HCT116 (cell line): Measurements from ENCODE around the gene CUX1. TPM values are rescaled to one million over a fixed set of nuclear protein-coding genes. Genes with fewer than 3 reads are reported as not detected.

Source experiments
- ATAC-seq: fragments of 200-7000 bp; cut with Tn5 transposase; 2 replicates; pipeline ENCODE4 v1.9.1; 2020; ENCODE audit warnings: mild to moderate bottlenecking, moderate library complexity
- BruUV-seq: library from RNA; stranded (reverse); fragments of 400-500 nt; replicated peaks from 2 replicates; lab custom pipeline; 2021; lab: Mats Ljungman, UMichigan
- CTCF ChIA-PET: fragments of 300-600 bp; sonication (Branson Sonifier 250); formaldehyde crosslinking; loops from one replicate; lab custom pipeline; 2021; ENCODE audit warnings: antibody characterized with exemption; lab: Charles Lee
- POLR2A ChIA-PET: fragments of 300-600, 350-600 bp; sonication (Branson Sonifier 250); formaldehyde crosslinking; loops from one replicate; lab custom pipeline; 2021; ENCODE audit warnings: antibody characterized with exemption; lab: Charles Lee
- RAD21 ChIA-PET, 2 experiments: fragments of 300-600 bp; sonication (Branson Sonifier 250); formaldehyde crosslinking; loops; one replicate each; lab custom pipeline; 2023; ENCODE audit warnings: low total read pairs in 2 of 2; ENCODE audit not compliant: uncharacterized antibody in 2 of 2, unreplicated experiment in 2 of 2, low non-redundant PET in 1 of 2; lab: Charles Lee
- DNase-seq: peaks from one replicate; pipeline ENCODE4 v3.0.0-alpha.2; 2010; ENCODE audit warnings: low read depth, low spot score
- H2AFZ ChIP-seq: fragments of 200-600 bp; shearing (Covaris generic), sonication (generic); 2 replicates; pipeline ENCODE4 v1.6.1; 2017; ENCODE audit warnings: low read depth, mixed run types, mixed read lengths, antibody characterized with exemption, low read length; ENCODE audit not compliant: poor library complexity, severe bottlenecking
- H3K27ac ChIP-seq: 2 replicates; pipeline ENCODE4 v1.5.1; 2012; ENCODE audit warnings: low read depth, low read length
- H3K27me3 ChIP-seq: fragments of 200-600 bp; sonication (generic); 2 replicates; pipeline ENCODE4 v1.6.1; 2016; ENCODE audit warnings: mixed run types, low read length, mixed read lengths; ENCODE audit not compliant: insufficient read depth
- H3K36me3 ChIP-seq, 2 experiments: fragments of 200-500 bp in 1 of 2; fragments of 200-600 bp in 1 of 2; sonication (Bioruptor generic) in 1 of 2; sonication (generic) in 1 of 2; 2 replicates each; pipeline versions ENCODE4 v1.5.1 to v1.6.1; 2014 to 2016; ENCODE audit warnings: low read length in 2 of 2, inconsistent platforms in 1 of 2, mixed read lengths in 1 of 2, mixed run types in 1 of 2; ENCODE audit not compliant: insufficient read depth in 2 of 2, control insufficient read depth in 1 of 2
- H3K4me1 ChIP-seq, 2 experiments: fragments of 200-600 bp in 1 of 2; sonication (generic) in 1 of 2; 2 replicates each; pipeline versions ENCODE4 v1.5.1 to v1.6.1; 2012 to 2017; ENCODE audit warnings: low read length in 2 of 2, inconsistent platforms in 1 of 2, mild to moderate bottlenecking in 1 of 2, mixed read lengths in 1 of 2, mixed run types in 1 of 2, moderate library complexity in 1 of 2; ENCODE audit not compliant: insufficient read depth in 2 of 2, control insufficient read depth in 1 of 2
- H3K4me2 ChIP-seq: fragments of 200-600 bp; sonication (generic); 2 replicates; pipeline ENCODE4 v1.6.1; 2017; ENCODE audit warnings: mixed run types, low read length, mixed read lengths
- H3K4me3 ChIP-seq, 2 experiments: fragments of 200-600 bp in 1 of 2; sonication (generic) in 1 of 2; replicated peaks in 1 of 2; 2 replicates each; pipeline ENCODE4 v1.5.1; 2011 to 2016; ENCODE audit warnings: low read length in 2 of 2, control low read depth in 1 of 2, low read depth in 1 of 2, mild to moderate bottlenecking in 1 of 2, mixed read lengths in 1 of 2, mixed run types in 1 of 2
- H3K79me2 ChIP-seq: fragments of 200-600 bp; sonication (generic); 2 replicates; pipeline ENCODE4 v1.6.1; 2017; ENCODE audit warnings: mild to moderate bottlenecking, mixed run types, low read length, moderate library complexity, mixed read lengths; ENCODE audit not compliant: insufficient read depth
- H3K9ac ChIP-seq: fragments of 200-600 bp; sonication (generic); 2 replicates; pipeline ENCODE4 v1.6.1; 2016; ENCODE audit warnings: low read length, mixed read lengths
- H3K9me2 ChIP-seq: fragments of 200-600 bp; sonication (generic), shearing (Covaris generic); 2 replicates; pipeline ENCODE4 v1.6.1; 2017; ENCODE audit warnings: mixed run types, mild to moderate bottlenecking, moderate library complexity; ENCODE audit not compliant: insufficient read depth
- H3K9me3 ChIP-seq, 2 experiments: fragments of 200-500 bp in 1 of 2; fragments of 200-600 bp in 1 of 2; sonication (Bioruptor generic) in 1 of 2; sonication (generic) in 1 of 2; 2 replicates each; pipeline ENCODE4 v1.6.1; 2014 to 2017; ENCODE audit warnings: low read length in 2 of 2, mixed read lengths in 2 of 2, inconsistent platforms in 1 of 2, low read depth in 1 of 2, mild to moderate bottlenecking in 1 of 2, mixed run types in 1 of 2, moderate library complexity in 1 of 2; ENCODE audit not compliant: control insufficient read depth in 1 of 2, insufficient read depth in 1 of 2
- H4K20me1 ChIP-seq: fragments of 200-600 bp; sonication (generic), shearing (Covaris generic); 2 replicates; pipeline ENCODE4 v1.6.1; 2017; ENCODE audit warnings: mixed run types, mild to moderate bottlenecking, moderate library complexity; ENCODE audit not compliant: insufficient read depth
- ATF3 ChIP-seq: IDR thresholded peaks from 2 replicates; pipeline ENCODE4 v1.6.1; 2012
- CBX3 ChIP-seq: IDR thresholded peaks from 2 replicates; pipeline ENCODE4 v1.6.1; 2012; ENCODE audit warnings: low read depth
- CEBPB ChIP-seq: IDR thresholded peaks from 2 replicates; pipeline ENCODE4 v1.6.1; 2012; ENCODE audit warnings: low read depth
- CTCF ChIP-seq, 3 experiments: fragments of 200-600 bp in 1 of 3; sonication (generic) in 1 of 3; IDR thresholded peaks in 2 of 3; conservative IDR thresholded peaks in 1 of 3; 2 replicates each; pipeline ENCODE4 v1.5.1; 2012 to 2017; ENCODE audit warnings: low read depth in 2 of 3, low read length in 2 of 3, antibody characterized with exemption in 1 of 3, borderline replicate concordance in 1 of 3, control low read depth in 1 of 3, mild to moderate bottlenecking in 1 of 3, mixed read lengths in 1 of 3, mixed run types in 1 of 3, moderate library complexity in 1 of 3; ENCODE audit not compliant: insufficient read depth in 1 of 3
- ELF1 ChIP-seq: IDR thresholded peaks from 2 replicates; pipeline ENCODE4 v1.6.1; 2012; ENCODE audit warnings: low read depth, borderline replicate concordance
- EZH2 ChIP-seq: fragments of 200-600 bp; sonication (generic); IDR thresholded peaks from 2 replicates; pipeline ENCODE4 v1.6.1; 2017; ENCODE audit warnings: antibody characterized with exemption, mixed run types
- EZH2phosphoT487 ChIP-seq: fragments of 200-600 bp; IDR thresholded peaks from 2 replicates; pipeline ENCODE4 v1.6.1; 2018; ENCODE audit warnings: antibody characterized with exemption, borderline replicate concordance
- FOSL1 ChIP-seq: IDR thresholded peaks from 2 replicates; pipeline ENCODE4 v1.6.1; 2012; ENCODE audit warnings: low read depth
- JUND ChIP-seq: IDR thresholded peaks from 2 replicates; pipeline ENCODE4 v1.6.1; 2012
- POLR2A ChIP-seq: IDR thresholded peaks from 2 replicates; pipeline ENCODE4 v1.7.0; 2011; ENCODE audit warnings: borderline replicate concordance; ENCODE audit not compliant: insufficient read depth, insufficient read length; ENCODE audit errors: extremely low read depth
- SIN3A ChIP-seq: IDR thresholded peaks from 2 replicates; pipeline ENCODE4 v1.6.1; 2012; ENCODE audit warnings: low read depth
- SRF ChIP-seq: IDR thresholded peaks from 2 replicates; pipeline ENCODE4 v1.6.1; 2012; ENCODE audit warnings: low read depth
- TCF7L2 ChIP-seq: IDR thresholded peaks from 2 replicates; pipeline ENCODE4 v1.7.0; 2011; ENCODE audit warnings: borderline replicate concordance, inconsistent platforms; ENCODE audit not compliant: insufficient read depth, insufficient read length; ENCODE audit errors: extremely low read depth
- YY1 ChIP-seq: IDR thresholded peaks from 2 replicates; pipeline ENCODE4 v1.6.1; 2011; ENCODE audit warnings: low read length, low read depth, moderate library complexity, mild to moderate bottlenecking; ENCODE audit not compliant: insufficient replicate concordance; ENCODE audit errors: extremely low read depth
- ZBTB33 ChIP-seq: IDR thresholded peaks from 2 replicates; pipeline ENCODE4 v1.6.1; 2011; ENCODE audit warnings: mild to moderate bottlenecking, low read length, moderate library complexity; ENCODE audit not compliant: insufficient replicate concordance; ENCODE audit errors: extremely low read depth
- ZFX ChIP-seq: fragments of 450-650 bp; IDR thresholded peaks from 2 replicates; pipeline ENCODE4 v1.6.1; 2017
- ZNF274 ChIP-seq: fragments of 200-500 bp; sonication (Bioruptor generic); IDR thresholded peaks from 2 replicates; pipeline ENCODE4 v1.6.1; 2014; ENCODE audit warnings: mild to moderate bottlenecking, low read depth, low read length, inconsistent platforms
- intact Hi-C: fragments of 100-400 bp; cut with micrococcal nuclease; formaldehyde crosslinking; loops from 2 replicates; pipeline ENCODE4 v1.10.0; 2022
- total RNA-seq: library from RNA; stranded (reverse); gene quantifications from one replicate; pipeline ENCODE4 v1.2.1, GENCODE V29; 2021; ENCODE audit not compliant: unreplicated experiment

CUX1 gene
- total RNA-seq, 1 experiment from 2014 or later, result 68.9 TPM

- Histone ChIP-seq H2AFZ (no peak overlapping the region), H3K27me3 (no peaks in the 10 kb centered on the region), H3K79me2 (peaks cover 51% of the 10 kb centered on the region), H3K9me2 (no peaks in the 10 kb centered on the region), H4K20me1 (no peaks in the 10 kb centered on the region), H3K9me3 (no peaks in the 10 kb centered on the region), H3K36me3 (peaks cover 5 to 7% of the 10 kb centered on the region in 2 experiments; a peak in 3 of 4 replicates), H3K4me2 (no peak overlapping the region), H3K4me1 (peaks cover 0 to 7% of the 10 kb centered on the region in 2 experiments; a peak in 1 of 4 replicates), H3K9ac (no peak overlapping the region), H3K27ac (no peak overlapping the region), H3K4me3 (no peak overlapping the region)
- ChIA-PET POLR2A (no interaction called here), CTCF (no interaction called here), RAD21 (no interaction called here)
- no peak for ATAC-seq
- no peak for DNase-seq
- no TSS peak for BruUV-seq
- intact Hi-C loops, result no loop called here
- TF ChIP-seq EZH2, result no peak
- TF ChIP-seq ZNF274, result no peak
- TF ChIP-seq CTCF (IDR thresholded peaks at IDR 0.05 in 2 of 3, conservative IDR thresholded peaks at IDR 0.05 in 1 of 3; ENCODE audit: borderline replicate concordance in 1 of 3, insufficient read depth in 1 of 3, low read depth in 2 of 3, low read length in 2 of 3), result no peak
These were observed 96.4 kb downstream of the CUX1 start for GRCh38 chr7:101913851-101914250.

GRCh38 chr7:101915000-101915399 is 97.6 kb downstream of the CUX1 start:
- H3K4me3 ChIP-seq, result no peak overlapping the region
- POLR2A ChIA-PET, result no interaction called here
- no peak overlapping the region for H3K4me2 ChIP-seq
- no peaks in the 10 kb centered on the region for H3K9me3 ChIP-seq
- DNase-seq, result no peak
- H2AFZ ChIP-seq, result no peak overlapping the region
- no peaks in the 10 kb centered on the region for H3K9me2 ChIP-seq
- TF ChIP-seq ZNF274 (no peak), POLR2A (no peak), ZBTB33 (no peak), CEBPB (no peak), CBX3 (no peak), EZH2 (no peak), FOSL1 (no peak), ZFX (no peak), ATF3 (no peak), SIN3A (no peak), ELF1 (no peak), TCF7L2 (no peak), EZH2phosphoT487 (no peak), SRF (no peak), YY1 (no peak), JUND (no peak)
- TF ChIP-seq, all 23 proteins: peak for 0
- Histone ChIP-seq H3K36me3 (peaks cover 5 to 7% of the 10 kb centered on the region in 2 experiments; a peak in 3 of 4 replicates), H3K79me2 (peaks cover 45% of the 10 kb centered on the region), H3K27me3 (no peaks in the 10 kb centered on the region), H4K20me1 (no peaks in the 10 kb centered on the region), H3K27ac (no peak overlapping the region), H3K9ac (no peak overlapping the region), H3K4me1 (peaks cover 0 to 7% of the 10 kb centered on the region in 2 experiments; a peak in 2 of 4 replicates)
- ChIA-PET RAD21 (no interaction called here), CTCF (no interaction called here)
- no TSS peak for BruUV-seq
- intact Hi-C loops, result no loop called here
- no peak for ATAC-seq
